T-helper 17 cell (primary cell): Measurements from ENCODE around the gene CRYL1. TPM values are rescaled to one million over a fixed set of nuclear protein-coding genes. Genes with fewer than 3 reads are reported as not detected.

Experiments
- ATAC-seq: fragments of 150-1000 bp; cut with Tn5 transposase; 2 replicates; pipeline ENCODE4 v1.10.0; 2021; ENCODE audit warnings: mild to moderate bottlenecking, moderate library complexity
- DNase-seq, 3 donors: peaks; one replicate each; pipeline versions ENCODE4 v3.0.0 to v3.0.0-alpha.2; 2020 to 2021
- H3K9me3 ChIP-seq: one replicate; pipeline ENCODE4 v1.7.0; 2013; ENCODE audit warnings: low read length, mild to moderate bottlenecking; ENCODE audit not compliant: control insufficient read depth, poor library complexity, severe bottlenecking
- H3K27ac Mint-ChIP-seq: one replicate; pipeline ENCODE4 v1.8.0; 2022; ENCODE audit warnings: mild to moderate bottlenecking, moderate library complexity, mixed read lengths
- H3K27me3 Mint-ChIP-seq: one replicate; pipeline ENCODE4 v1.8.0; 2022; ENCODE audit warnings: mixed read lengths
- H3K36me3 Mint-ChIP-seq: one replicate; pipeline ENCODE4 v1.8.0; 2022; ENCODE audit warnings: low read depth, mixed read lengths
- H3K4me1 Mint-ChIP-seq: one replicate; pipeline ENCODE4 v1.8.0; 2022; ENCODE audit warnings: mild to moderate bottlenecking, mixed read lengths
- H3K4me3 Mint-ChIP-seq: one replicate; pipeline ENCODE4 v1.8.0; 2022; ENCODE audit warnings: mild to moderate bottlenecking, moderate library complexity, mixed read lengths
- total RNA-seq, 4 donors: library from RNA in 2 of 4; stranded (reverse) in 2 of 4; gene quantifications; one replicate each; pipeline ENCODE4 v1.2.3 and lab custom pipeline; 2022 to 2026

The CRYL1 gene, protein sequence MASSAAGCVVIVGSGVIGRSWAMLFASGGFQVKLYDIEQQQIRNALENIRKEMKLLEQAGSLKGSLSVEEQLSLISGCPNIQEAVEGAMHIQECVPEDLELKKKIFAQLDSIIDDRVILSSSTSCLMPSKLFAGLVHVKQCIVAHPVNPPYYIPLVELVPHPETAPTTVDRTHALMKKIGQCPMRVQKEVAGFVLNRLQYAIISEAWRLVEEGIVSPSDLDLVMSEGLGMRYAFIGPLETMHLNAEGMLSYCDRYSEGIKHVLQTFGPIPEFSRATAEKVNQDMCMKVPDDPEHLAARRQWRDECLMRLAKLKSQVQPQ
- total RNA-seq (10 to 100 TPM; 17.1 to 18.1 TPM), total RNA-seq (lab: John Stamatoyannopoulos, UW) (11.4 to 11.5 reads per million in 2 donors)

DNA sequence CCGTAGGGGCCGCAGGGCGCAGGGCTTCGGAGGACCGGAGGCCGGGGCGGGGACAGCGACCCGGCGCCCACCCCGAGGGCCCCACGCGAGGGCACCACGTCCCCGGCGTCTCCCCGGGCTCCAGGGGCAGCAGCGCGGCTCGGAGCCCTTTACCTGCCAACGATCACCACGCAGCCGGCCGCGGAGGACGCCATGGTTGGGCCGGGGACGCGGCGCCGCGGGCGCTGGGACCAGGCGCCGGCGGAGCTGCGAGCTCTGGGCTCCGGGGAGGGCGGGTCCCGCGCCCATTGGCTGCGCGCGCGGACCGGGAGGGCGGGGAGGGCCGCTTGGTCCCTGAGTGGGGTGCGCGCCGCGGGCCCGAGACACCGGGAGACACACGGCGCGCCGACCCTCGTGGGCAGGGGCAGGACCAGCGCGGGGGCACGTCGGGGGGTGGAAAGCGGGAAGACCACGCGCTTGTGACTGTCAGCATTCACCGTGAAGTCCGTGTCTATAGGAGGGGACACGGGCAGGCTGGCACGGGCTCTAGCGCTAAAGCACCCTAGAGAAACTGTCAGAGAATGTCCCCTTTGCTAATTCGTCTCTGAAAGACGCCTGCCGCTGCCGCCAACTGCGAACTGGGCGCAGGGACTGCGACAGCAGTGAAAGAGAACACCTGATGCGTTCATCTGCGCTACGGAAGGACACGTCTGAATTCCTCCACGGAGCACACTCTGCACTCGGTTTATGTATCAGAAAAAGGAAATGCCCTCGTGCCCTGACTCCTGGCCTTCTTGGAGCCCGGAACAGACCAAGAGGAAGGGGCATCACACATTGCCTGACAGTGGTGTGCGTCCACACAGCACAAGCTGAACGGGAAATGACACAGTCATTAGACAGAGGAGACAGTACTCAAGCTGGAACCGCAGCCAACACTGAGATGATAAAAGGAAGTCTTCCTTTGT lies at the start of gene CRYL1:
Gene CRYL1, minus strand, starts transcription at position 257 of the 944 bp plus-strand sequence. Its CDS starts 63 bp downstream, at position 194.
- ATAC-seq (peak; percentile 93), DNase-seq (peak; percentile 58 to 71 (median 70))
- H3K36me3 Mint-ChIP-seq, result peaks cover 2% of the 10 kb centered on the region
- H3K9me3 ChIP-seq, result no peaks in the 10 kb centered on the region
- peak within 1 kb of the TSS; percentile 94 for H3K4me3 Mint-ChIP-seq
- H3K27ac Mint-ChIP-seq, result peak within 1 kb of the TSS; percentile 92
- peaks cover 20% of the 10 kb centered on the region for H3K4me1 Mint-ChIP-seq
- no peaks in the 10 kb centered on the region for H3K27me3 Mint-ChIP-seq

DNA sequence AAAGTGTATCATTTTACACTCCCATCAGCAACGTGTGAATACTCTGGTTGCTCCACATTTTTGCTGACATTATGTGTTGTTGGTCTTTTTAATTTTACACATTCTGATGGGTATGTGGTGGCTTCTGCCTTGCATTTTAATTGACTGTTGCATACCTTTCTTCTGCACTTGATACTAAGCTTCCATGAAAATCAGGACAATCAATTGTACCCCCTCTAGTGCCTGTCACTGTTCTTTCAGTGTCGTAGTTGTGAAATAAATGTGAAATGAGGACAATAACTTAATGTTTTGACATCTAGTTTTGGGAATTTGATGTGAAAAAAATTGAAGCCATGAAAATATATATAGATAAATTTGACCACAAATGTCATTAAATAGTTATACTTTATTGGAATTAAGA lies 48.0 kb upstream of the CRYL1 start:
- H3K27ac Mint-ChIP-seq, result no peak overlapping the region
- no peak for ATAC-seq
- DNase-seq, result no peak
- H3K9me3 ChIP-seq, result no peaks in the 10 kb centered on the region
- H3K36me3 Mint-ChIP-seq, result peaks cover 5% of the 10 kb centered on the region
- no peak overlapping the region for H3K4me3 Mint-ChIP-seq
- H3K27me3 Mint-ChIP-seq, result no peaks in the 10 kb centered on the region
- no peaks in the 10 kb centered on the region for H3K4me1 Mint-ChIP-seq

DNA sequence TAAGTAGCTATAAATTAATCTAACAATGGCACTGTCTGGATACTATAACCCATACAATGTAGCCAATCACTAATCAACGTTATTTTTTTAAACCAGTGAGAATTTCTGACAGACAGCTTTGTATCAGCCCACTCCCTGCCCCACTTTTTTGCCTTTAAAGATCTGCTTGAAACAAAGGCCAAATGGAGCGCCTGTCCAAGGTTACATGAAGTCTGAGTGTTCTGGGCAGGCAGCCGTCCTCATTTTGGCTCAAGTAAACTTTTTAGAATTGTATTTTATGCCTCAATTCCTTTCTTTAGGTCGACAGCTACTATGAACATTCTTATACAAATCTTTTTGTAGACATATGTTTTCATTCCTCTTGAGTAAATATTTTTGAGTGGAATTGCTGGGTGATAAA lies 47.5 kb upstream of the CRYL1 start:
- ATAC-seq, result no peak
- no peaks in the 10 kb centered on the region for H3K9me3 ChIP-seq
- no peaks in the 10 kb centered on the region for H3K27me3 Mint-ChIP-seq
- H3K36me3 Mint-ChIP-seq, result peaks cover 3% of the 10 kb centered on the region
- no peak overlapping the region for H3K4me3 Mint-ChIP-seq
- H3K4me1 Mint-ChIP-seq, result no peaks in the 10 kb centered on the region
- DNase-seq, result no peak
- no peak overlapping the region for H3K27ac Mint-ChIP-seq

DNA sequence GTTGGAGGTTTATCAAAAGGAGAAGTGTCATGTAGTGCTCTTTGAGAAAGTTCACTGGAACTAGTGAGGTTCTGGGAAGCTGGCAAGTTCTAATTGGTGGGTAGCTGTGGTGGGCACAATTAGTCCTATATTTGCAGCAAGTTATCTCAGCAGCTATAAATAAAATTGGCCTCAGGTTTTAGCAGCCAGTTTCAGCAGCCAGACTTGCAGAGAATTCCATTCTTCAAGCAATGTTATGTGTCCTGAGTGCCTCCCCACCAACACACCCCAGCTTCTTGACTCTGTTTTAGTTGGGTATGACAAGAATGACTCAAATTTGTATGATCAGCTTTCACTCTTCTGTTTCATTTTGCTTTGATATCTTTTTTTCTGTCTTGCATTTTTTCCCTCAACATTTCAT lies 46.0 kb upstream of the CRYL1 start:
- no peaks in the 10 kb centered on the region for H3K9me3 ChIP-seq
- ATAC-seq, result no peak
- H3K27me3 Mint-ChIP-seq, result no peaks in the 10 kb centered on the region
- peaks cover 3% of the 10 kb centered on the region for H3K36me3 Mint-ChIP-seq
- DNase-seq, result no peak
- peaks cover 6% of the 10 kb centered on the region for H3K4me1 Mint-ChIP-seq
- no peak overlapping the region for H3K4me3 Mint-ChIP-seq
- no peak overlapping the region for H3K27ac Mint-ChIP-seq

DNA sequence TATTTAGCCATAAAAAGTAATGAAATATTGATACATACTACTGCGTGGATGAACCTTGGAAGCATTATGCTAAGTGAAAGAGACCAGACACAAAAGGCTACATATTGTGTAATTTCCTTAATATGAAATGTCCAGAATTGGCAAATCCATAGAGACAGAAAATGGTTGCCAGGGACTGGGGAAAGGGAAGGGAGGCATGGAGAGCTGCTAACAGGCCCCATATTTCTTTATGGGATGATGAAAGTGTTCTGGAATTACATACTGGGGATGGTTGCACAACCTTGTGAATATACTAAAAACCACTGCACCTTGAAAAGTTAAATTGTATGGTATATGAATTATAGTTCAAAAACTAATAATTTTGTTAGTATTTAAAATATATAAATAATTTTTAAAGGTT lies 44.9 kb upstream of the CRYL1 start:
- ATAC-seq, result no peak
- Mint-ChIP-seq H3K27me3 (no peaks in the 10 kb centered on the region), H3K36me3 (peaks cover 2% of the 10 kb centered on the region), H3K27ac (no peak overlapping the region), H3K4me1 (peaks cover 10% of the 10 kb centered on the region), H3K4me3 (no peak overlapping the region)
- no peaks in the 10 kb centered on the region for H3K9me3 ChIP-seq
- DNase-seq, result no peak

DNA sequence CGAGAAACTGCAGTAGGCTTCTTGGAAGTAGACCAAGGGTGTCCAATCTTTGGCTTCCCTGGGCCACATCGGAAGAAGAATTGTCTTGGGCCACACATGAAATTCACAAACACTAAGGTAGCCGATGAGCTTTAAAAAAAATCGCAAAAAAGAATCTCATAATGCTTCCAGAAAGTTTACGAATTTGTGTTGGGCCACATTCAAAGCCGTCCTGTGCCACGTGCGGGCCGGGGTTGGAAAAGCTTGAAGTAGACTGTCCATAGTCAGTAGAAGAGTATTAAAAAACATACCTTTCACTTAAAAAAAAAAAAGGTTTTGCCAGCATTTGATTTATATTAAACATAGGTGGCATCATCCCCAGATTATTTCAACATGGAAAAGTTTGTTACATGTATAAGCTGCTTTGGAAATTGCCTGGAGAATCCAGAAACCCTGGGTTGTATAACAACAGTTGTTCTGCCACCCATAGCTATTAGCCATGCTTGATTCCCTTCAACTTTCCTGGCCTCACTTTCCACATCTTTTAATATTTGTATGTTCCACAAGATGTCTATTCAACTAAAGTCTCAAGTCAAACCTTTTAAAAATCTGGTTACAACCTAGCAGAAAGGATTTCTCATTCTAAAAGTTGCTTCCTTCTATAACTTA lies 42.3 kb upstream of the CRYL1 start:
- Mint-ChIP-seq H3K4me1 (peaks cover 10% of the 10 kb centered on the region), H3K36me3 (no peaks in the 10 kb centered on the region), H3K27ac (peak overlapping the region; percentile 93), H3K27me3 (no peaks in the 10 kb centered on the region), H3K4me3 (peak overlapping the region; percentile 93)
- ATAC-seq, result no peak
- no peaks in the 10 kb centered on the region for H3K9me3 ChIP-seq
- no peak for DNase-seq

DNA sequence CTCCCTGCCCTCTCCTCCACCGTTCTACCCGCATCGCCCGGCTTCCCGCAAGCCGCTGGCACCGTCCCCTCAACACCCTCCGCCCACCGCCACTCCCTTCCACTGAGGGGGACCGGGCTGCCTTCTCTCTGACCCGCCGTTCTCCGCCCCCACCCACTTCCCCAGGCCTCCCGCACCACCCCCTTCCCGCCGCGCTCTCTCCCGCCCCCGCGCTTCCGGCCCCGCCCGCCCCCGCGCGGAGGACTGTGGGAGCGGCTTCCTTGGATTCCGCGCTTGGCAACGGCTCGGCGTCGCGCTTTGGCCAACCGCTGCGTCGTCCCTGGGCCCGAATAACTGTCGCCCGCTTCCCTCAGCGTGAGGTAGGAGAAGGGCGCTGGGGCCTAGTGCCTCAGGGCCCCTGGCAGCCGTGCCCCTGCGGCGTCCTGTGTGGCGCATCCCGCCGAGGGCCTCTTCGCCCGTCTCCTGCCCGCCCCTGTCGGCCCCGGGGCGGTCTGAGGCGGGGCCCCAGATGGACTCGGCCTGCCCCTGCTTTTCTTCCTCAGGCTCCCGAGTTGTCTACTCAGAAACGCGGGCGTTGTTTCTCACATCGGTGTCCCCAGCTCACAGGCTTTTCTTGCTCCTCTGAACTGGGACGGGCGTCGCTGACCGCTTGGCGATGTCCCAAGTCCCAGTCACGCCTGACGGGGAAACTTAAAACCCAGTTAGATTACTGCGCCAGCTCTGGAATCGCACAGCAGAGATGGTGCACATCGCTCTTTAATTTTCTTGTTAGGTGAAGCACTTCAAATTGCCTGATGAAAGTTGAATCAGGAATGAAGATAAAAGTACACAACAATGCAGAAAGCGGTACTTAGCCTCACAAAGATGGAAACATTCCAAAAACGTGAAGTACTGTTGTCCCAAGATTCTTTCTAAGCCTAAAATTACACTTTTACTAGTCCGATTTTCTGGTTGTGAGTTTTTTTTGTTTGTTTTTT lies 41.5 kb upstream of the CRYL1 start, which contains the start of gene IFT88:
Gene IFT88, plus strand, starts transcription at position 260 of the 977 bp plus-strand sequence. CDS start 7,229 bp downstream, outside the sequence.
- peak; percentile 64 to 73 (median 72) for DNase-seq
- H3K4me1 Mint-ChIP-seq, result peaks cover 10% of the 10 kb centered on the region
- peak within 1 kb of the TSS; percentile 93 for H3K4me3 Mint-ChIP-seq
- no peaks in the 10 kb centered on the region for H3K27me3 Mint-ChIP-seq
- peak within 1 kb of the TSS; percentile 93 for H3K27ac Mint-ChIP-seq
- peak; percentile 89 for ATAC-seq
- no peaks in the 10 kb centered on the region for H3K36me3 Mint-ChIP-seq
- no peaks in the 10 kb centered on the region for H3K9me3 ChIP-seq

DNA sequence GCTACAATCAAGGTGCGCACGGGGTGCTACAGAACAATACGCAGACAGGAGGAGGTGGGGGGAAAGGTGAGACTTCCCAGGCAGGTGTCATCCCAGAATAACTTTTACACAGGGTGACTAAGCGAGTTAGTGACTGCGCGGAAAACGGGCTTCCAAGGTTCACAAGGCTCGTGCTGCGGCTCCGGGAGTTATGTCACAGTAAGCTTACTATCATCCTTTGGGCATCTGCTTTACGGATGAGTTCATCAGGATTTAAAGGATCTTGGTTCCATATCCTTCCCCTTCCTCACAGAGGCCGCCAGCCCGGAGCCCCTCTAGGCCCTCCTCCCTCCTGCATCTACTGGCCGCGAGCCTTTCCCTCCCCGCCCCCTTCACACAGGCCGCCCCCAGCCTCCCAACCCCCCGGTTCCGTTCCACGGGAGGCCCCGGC lies 40.8 kb upstream of the CRYL1 start:
- H3K9me3 ChIP-seq, result no peaks in the 10 kb centered on the region
- Mint-ChIP-seq H3K27me3 (no peaks in the 10 kb centered on the region), H3K4me1 (peaks cover 10% of the 10 kb centered on the region), H3K36me3 (no peaks in the 10 kb centered on the region), H3K4me3 (peak overlapping the region; percentile 93), H3K27ac (peak overlapping the region; percentile 93)
- DNase-seq (peak in 1 of 3 donors; percentile 8), ATAC-seq (no peak)

DNA sequence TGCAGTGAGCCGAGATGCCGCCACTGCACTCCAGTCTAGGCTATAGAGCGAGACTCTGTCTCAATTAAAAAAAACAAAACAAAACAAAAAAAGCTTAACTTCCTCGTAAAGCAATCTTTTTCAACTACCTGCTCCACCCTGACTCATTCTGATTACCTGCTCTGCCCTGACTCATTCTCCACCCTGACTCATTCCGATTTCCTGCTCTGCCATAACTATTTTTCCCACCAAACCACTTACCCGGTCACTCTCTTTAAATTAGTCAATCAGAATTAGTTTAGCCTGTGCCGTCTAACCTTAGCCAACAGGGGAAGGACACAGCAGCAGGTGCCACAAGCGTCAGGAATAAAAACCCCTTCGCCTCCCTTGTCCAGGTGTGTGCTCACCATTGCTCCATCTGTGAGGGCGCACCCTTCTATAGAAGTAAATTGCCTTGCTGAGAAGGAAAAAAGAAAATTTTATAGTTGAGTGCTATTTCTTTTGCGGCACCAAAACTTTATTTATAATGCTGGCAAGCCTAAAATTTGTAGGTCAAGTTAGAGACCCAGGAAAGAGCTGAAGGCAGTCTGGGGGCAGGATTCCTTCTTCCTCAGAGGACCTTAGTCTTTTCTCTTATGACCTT lies 39.6 kb upstream of the CRYL1 start:
- Mint-ChIP-seq H3K27me3 (no peaks in the 10 kb centered on the region), H3K4me3 (no peak overlapping the region), H3K27ac (no peak overlapping the region)

DNA sequence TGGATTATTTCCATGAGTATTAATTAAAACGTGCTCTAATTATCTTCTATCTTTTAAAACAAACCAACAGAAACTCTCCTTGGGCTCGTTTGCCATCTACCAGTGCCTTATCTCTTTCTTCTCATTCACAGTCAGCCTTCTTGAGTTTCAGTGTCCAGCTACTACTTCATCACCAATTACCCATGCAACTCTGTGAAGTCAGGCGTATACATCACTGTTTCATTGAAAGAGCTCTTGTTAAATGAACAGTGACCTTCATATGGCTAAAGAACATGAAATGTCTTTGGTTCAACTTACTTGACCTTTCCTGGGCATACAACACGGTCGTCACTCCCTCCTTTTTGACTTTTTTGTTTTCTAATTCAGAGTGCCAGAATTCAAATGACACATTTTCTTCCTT lies 36.1 kb upstream of the CRYL1 start:
- H3K27me3 Mint-ChIP-seq, result no peaks in the 10 kb centered on the region
- DNase-seq, result no peak
- ATAC-seq, result no peak
- no peak overlapping the region for H3K4me3 Mint-ChIP-seq
- no peaks in the 10 kb centered on the region for H3K9me3 ChIP-seq
- peaks cover 6% of the 10 kb centered on the region for H3K4me1 Mint-ChIP-seq
- no peaks in the 10 kb centered on the region for H3K36me3 Mint-ChIP-seq
- H3K27ac Mint-ChIP-seq, result no peak overlapping the region

More for the DNA sequence above, 39.6 kb upstream of the CRYL1 start:
- no peaks in the 10 kb centered on the region for H3K9me3 ChIP-seq
- Mint-ChIP-seq H3K4me1 (peaks cover 10% of the 10 kb centered on the region), H3K36me3 (no peaks in the 10 kb centered on the region)
- no peak for DNase-seq
- no peak for ATAC-seq

DNA sequence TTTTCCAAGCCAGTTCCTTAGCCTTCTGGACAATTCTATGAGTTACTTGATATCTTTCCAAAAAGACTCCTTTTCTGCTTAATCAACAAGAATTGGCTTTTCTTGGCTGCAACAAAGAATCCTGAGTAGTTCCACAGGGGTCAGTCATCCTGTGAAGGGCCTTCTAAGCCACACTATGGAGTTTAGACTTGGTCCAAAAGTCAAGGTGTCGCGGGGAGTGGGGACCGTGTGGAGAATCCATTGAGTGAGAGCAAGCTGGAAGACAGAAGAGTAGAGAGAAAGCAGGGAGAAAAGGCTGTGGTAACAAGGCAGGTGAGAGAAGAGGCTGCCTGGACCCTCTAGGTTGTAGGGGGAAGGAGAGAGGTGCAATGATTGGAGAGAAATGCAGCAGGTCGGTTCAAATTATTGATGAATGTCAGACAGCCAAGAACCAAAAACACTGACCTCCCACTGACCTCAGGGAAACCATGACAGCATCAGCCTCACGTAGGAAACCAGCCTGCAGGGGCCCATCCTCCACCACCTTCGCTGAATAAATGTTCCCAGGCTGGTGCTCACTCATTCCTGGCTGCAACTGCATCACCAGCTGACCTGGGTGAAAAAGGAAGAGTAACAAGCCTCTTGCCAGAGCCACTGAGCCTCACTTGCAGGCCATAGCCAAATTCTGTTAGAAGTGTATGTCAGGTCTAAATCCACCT lies 34.2 kb upstream of the CRYL1 start:
- peaks cover 2% of the 10 kb centered on the region for H3K4me1 Mint-ChIP-seq
- no peaks in the 10 kb centered on the region for H3K9me3 ChIP-seq

More for the DNA sequence above, 34.2 kb upstream of the CRYL1 start:
- no peak for DNase-seq
- Mint-ChIP-seq H3K27me3 (no peaks in the 10 kb centered on the region), H3K27ac (peak overlapping the region; percentile 10), H3K36me3 (no peaks in the 10 kb centered on the region), H3K4me3 (no peak overlapping the region)
- ATAC-seq, result no peak
